Vagina (tissue), 2 donors: ENCODE measurements around the gene WT1. TPM values are rescaled to one million over a fixed set of nuclear protein-coding genes. Genes with fewer than 3 reads are reported as not detected.

Source experiments
- DNase-seq, 2 donors: peaks; one replicate each; pipeline ENCODE4 v3.0.0-alpha.2; 2017; ENCODE audit errors: extremely low spot score in 2 of 2
- H3K27ac ChIP-seq: fragments of 200-600 bp; sonication (generic); one replicate; pipeline ENCODE4 v1.5.1; 2019
- H3K27me3 ChIP-seq: fragments of 200-600 bp; sonication (generic); one replicate; pipeline ENCODE4 v1.5.1; 2019
- H3K36me3 ChIP-seq, 2 donors: fragments of 200-600 bp; sonication (generic); one replicate each; pipeline ENCODE4 v1.5.1; 2017 to 2019
- H3K4me1 ChIP-seq: fragments of 200-600 bp; sonication (generic); one replicate; pipeline ENCODE4 v1.5.1; 2019
- H3K4me3 ChIP-seq, 2 donors: fragments of 200-600 bp; sonication (generic); 1 replicate in 1 of 2; 2 replicates in 1 of 2; pipeline ENCODE4 v1.5.1; 2016 to 2019
- H3K9me3 ChIP-seq: fragments of 200-600 bp; sonication (generic); one replicate; pipeline ENCODE4 v1.5.1; 2019
- POLR2A ChIP-seq, 2 donors: fragments of 450-650 bp; IDR thresholded peaks; one replicate each; pipeline ENCODE4 v1.6.1; 2017; ENCODE audit warnings: antibody characterized with exemption in 2 of 2, mild to moderate bottlenecking in 2 of 2, moderate library complexity in 2 of 2
- POLR2AphosphoS5 ChIP-seq, 2 donors: sonication (generic); formaldehyde crosslinking; IDR thresholded peaks; one replicate each; pipeline ENCODE4 v1.9.0; 2017; ENCODE audit warnings: antibody characterized with exemption in 2 of 2, mild to moderate bottlenecking in 2 of 2, low read depth in 1 of 2; ENCODE audit not compliant: insufficient read depth in 1 of 2
- intact Hi-C: fragments of 100-400 bp; cut with DNase I; formaldehyde crosslinking; loops from one replicate; pipeline ENCODE4 v1.15.1; 2023
- total RNA-seq: library from RNA; depleted of rRNA; stranded (reverse); fragments of >200 nt; gene quantifications from one replicate; pipeline ENCODE4 v1.2.3, GENCODE V29; 2016
- TF ChIP-seq, protein P1 (sequence below), 3 experiments: fragments of 450-650 bp in 2 of 3; fragments of 200-600 bp in 1 of 3; sonication (generic) in 1 of 3; IDR thresholded peaks; one replicate each; pipeline ENCODE4 v1.5.1; 2017 to 2019; ENCODE audit warnings: antibody characterized with exemption in 3 of 3, mild to moderate bottlenecking in 2 of 3, moderate library complexity in 2 of 3

Gene WT1
- total RNA-seq, 1 donor from 2014 or later = 32.7 TPM

DNA sequence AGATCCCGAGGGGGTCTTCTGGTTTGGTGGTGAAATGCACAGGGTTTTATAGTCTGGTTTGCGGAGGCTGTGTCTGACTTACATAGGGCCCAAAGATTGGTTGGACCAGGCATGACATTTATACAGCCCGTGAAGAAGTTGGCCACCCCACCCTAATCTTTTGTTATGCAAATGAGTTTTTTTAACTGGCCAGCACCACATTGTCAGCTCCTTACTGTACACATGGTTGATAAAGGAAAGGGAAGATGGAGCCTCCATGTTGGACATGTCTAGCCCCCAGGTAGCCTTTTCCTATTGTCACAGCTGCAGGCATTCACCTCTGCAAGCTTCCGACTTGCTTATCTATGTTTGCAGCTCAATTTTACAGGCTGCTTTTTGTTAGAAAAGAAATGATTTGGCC, 70.1 kb downstream of the WT1 start:
- intact Hi-C loops = no loop called here
- Histone ChIP-seq H3K4me1 (no peaks in the 10 kb centered on the region), H3K36me3 (no peaks in the 10 kb centered on the region), H3K9me3 (no peaks in the 10 kb centered on the region), H3K27ac (no peak overlapping the region), H3K4me3 (no peak overlapping the region), H3K27me3 (no peaks in the 10 kb centered on the region)
- TF ChIP-seq POLR2A (IDR thresholded peaks at IDR 0.05) (no peak), POLR2AphosphoS5 (IDR thresholded peaks at IDR 0.05; ENCODE audit: insufficient read depth in 1 of 2, low read depth in 1 of 2) (no peak)
- TF ChIP-seq, protein P1, sequence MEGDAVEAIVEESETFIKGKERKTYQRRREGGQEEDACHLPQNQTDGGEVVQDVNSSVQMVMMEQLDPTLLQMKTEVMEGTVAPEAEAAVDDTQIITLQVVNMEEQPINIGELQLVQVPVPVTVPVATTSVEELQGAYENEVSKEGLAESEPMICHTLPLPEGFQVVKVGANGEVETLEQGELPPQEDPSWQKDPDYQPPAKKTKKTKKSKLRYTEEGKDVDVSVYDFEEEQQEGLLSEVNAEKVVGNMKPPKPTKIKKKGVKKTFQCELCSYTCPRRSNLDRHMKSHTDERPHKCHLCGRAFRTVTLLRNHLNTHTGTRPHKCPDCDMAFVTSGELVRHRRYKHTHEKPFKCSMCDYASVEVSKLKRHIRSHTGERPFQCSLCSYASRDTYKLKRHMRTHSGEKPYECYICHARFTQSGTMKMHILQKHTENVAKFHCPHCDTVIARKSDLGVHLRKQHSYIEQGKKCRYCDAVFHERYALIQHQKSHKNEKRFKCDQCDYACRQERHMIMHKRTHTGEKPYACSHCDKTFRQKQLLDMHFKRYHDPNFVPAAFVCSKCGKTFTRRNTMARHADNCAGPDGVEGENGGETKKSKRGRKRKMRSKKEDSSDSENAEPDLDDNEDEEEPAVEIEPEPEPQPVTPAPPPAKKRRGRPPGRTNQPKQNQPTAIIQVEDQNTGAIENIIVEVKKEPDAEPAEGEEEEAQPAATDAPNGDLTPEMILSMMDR (IDR thresholded peaks at IDR 0.05) = no peak
- no peak for DNase-seq

DNA sequence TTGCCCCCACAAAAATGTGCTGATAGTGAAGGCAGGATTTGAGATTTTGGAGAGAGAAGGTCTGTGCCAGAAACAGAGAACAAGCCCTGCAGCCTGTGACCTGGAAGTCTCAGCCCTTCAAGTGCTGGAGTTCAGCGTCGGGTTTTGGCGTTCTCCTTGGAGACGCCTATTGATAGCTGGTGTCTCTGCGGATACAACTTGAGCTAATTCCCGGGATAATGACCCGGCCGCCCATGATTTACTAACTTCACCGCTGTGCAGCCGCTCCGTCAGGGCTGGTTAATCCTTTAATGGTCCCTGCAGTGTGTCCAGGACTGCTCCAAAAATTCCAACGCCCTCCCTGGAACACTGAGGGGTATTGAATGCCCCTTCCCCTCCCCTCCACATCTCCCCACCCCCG, 76.6 kb downstream of the WT1 start:
- Histone ChIP-seq H3K27me3 (no peaks in the 10 kb centered on the region), H3K4me3 (no peak overlapping the region), H3K9me3 (no peaks in the 10 kb centered on the region), H3K4me1 (peaks cover 9% of the 10 kb centered on the region), H3K27ac (no peak overlapping the region), H3K36me3 (no peaks in the 10 kb centered on the region)
- intact Hi-C loops = no loop called here
- no peak for DNase-seq
- TF ChIP-seq POLR2A (IDR thresholded peaks at IDR 0.05) (no peak), POLR2AphosphoS5 (IDR thresholded peaks at IDR 0.05; ENCODE audit: insufficient read depth in 1 of 2, low read depth in 1 of 2) (no peak)
- TF ChIP-seq, protein P1 (IDR thresholded peaks at IDR 0.05) = no peak

DNA sequence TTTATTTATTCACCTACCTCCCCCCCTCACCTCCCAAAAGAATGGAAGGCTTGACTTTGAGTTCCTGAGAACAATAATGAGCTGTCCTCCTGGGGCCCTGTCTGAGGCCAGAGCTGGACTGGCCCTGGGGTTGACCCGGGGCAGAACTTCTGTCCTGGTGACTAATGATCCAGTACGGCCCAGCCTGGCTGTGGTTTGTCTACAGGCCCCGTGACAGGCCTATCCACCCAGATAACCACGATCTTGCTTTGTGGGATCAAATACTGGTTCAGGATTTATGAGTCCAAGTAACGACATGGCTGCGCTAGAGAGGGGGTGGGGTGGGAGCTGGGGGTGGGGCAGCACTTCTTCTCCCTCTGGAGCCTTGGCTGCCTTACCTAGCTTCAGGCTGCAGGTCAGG, 81.5 kb downstream of the WT1 start:
- no peaks in the 10 kb centered on the region for H3K36me3 ChIP-seq
- H3K9me3 ChIP-seq = no peaks in the 10 kb centered on the region
- TF ChIP-seq POLR2AphosphoS5 (IDR thresholded peaks at IDR 0.05; ENCODE audit: insufficient read depth in 1 of 2, low read depth in 1 of 2) = no peak
- TF ChIP-seq, protein P1 (IDR thresholded peaks at IDR 0.05) = no peak
- TF ChIP-seq POLR2A (IDR thresholded peaks at IDR 0.05) = no peak
- no peak overlapping the region for H3K4me3 ChIP-seq
- no peak overlapping the region for H3K27ac ChIP-seq
- peaks cover 6% of the 10 kb centered on the region for H3K4me1 ChIP-seq
- DNase-seq = no peak
- intact Hi-C loops = no loop called here
- H3K27me3 ChIP-seq = no peaks in the 10 kb centered on the region

DNA sequence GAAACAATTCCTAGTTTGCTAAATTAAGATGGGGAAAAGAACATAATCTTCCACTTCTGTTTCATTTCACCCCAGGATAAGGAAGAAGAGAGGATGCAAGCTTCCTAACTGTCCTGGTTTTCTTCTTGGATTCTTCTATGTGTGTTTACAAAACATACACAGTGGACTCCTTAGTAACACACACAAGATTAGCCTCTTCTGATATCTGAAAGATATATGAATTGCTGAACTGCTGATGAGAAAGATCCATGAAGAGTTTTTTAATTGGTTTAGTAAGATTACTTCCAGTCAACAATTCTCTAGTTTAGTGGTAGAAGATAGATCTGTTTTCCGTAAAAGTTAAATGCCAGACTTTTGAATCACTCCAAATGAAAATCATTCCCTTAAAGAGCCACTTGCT, 86.8 kb downstream of the WT1 start:
- no peak overlapping the region for H3K4me3 ChIP-seq
- no peaks in the 10 kb centered on the region for H3K9me3 ChIP-seq
- intact Hi-C loops = no loop called here
- no peaks in the 10 kb centered on the region for H3K27me3 ChIP-seq
- no peak for DNase-seq
- no peak for TF ChIP-seq POLR2AphosphoS5 (IDR thresholded peaks at IDR 0.05; ENCODE audit: insufficient read depth in 1 of 2, low read depth in 1 of 2)
- TF ChIP-seq POLR2A (IDR thresholded peaks at IDR 0.05) = no peak
- TF ChIP-seq, protein P1 (IDR thresholded peaks at IDR 0.05) = no peak
- H3K36me3 ChIP-seq = no peaks in the 10 kb centered on the region
- no peaks in the 10 kb centered on the region for H3K4me1 ChIP-seq
- no peak overlapping the region for H3K27ac ChIP-seq

DNA sequence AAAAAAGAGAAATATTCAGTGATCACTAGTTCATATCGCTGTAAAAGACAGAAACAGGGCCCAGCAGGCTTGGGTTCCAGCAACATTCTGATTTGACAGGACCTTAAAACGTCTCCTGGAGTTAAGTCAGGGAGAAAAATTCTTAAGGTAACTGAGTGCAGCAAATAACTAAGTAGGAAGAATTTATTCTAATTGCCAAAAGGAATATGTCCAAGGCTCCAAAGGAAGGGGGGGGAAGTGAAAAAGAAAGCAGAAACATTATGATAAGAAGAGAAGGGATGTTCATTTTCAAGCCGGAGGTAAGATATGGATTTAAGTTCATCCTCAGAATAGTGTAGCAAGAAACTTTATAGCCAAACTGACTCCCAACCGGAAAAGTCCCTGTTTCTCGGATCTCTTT, 90.4 kb downstream of the WT1 start:
- no peaks in the 10 kb centered on the region for H3K36me3 ChIP-seq
- no peak overlapping the region for H3K4me3 ChIP-seq
- TF ChIP-seq, protein P1 (IDR thresholded peaks at IDR 0.05) = no peak
- no peak for TF ChIP-seq POLR2A (IDR thresholded peaks at IDR 0.05)
- intact Hi-C loops = no loop called here
- H3K4me1 ChIP-seq = no peaks in the 10 kb centered on the region
- H3K27me3 ChIP-seq = no peaks in the 10 kb centered on the region
- H3K27ac ChIP-seq = peak overlapping the region; percentile 69
- no peak for DNase-seq
- H3K9me3 ChIP-seq = no peaks in the 10 kb centered on the region
